GM12801 (cell line): Measurements from ENCODE around the gene ISOC1.

Experiments
- CTCF ChIP-seq: IDR thresholded peaks from one replicate; pipeline ENCODE4 v1.5.1; 2011; ENCODE audit warnings: control low read depth; ENCODE audit not compliant: insufficient read length; ENCODE audit errors: extremely low read depth

Gene ISOC1

GRCh38 chr5:129061849-129062248, 32.7 kb upstream of the ISOC1 start:
- no peak for TF ChIP-seq CTCF

- TF ChIP-seq CTCF, result no peak
These were observed 31.0 kb upstream of the ISOC1 start for GRCh38 chr5:129063483-129064113.

- TF ChIP-seq CTCF, result no peak
These were observed 28.8 kb upstream of the ISOC1 start for GRCh38 chr5:129065721-129066120.

GRCh38 chr5:129067745-129068144, 26.8 kb upstream of the ISOC1 start:
- no peak for TF ChIP-seq CTCF

- no peak for TF ChIP-seq CTCF
These were observed 25.3 kb upstream of the ISOC1 start for GRCh38 chr5:129069292-129069691.

- TF ChIP-seq CTCF, result no peak
These were observed 21.4 kb upstream of the ISOC1 start for GRCh38 chr5:129073111-129073510.

GRCh38 chr5:129074903-129075302, 19.6 kb upstream of the ISOC1 start:
- TF ChIP-seq CTCF, result no peak
